ENCODE results near the gene TEX19.

Gene TEX19

GRCh38 chr17:82350182-82351030 lies 8.6 kb upstream of the TEX19 start:
- no peak for DNase-seq (ENCODE audit: extremely low read depth, low read depth)
- TF ChIP-seq CTCF (IDR thresholded peaks at IDR 0.05; ENCODE audit: low read depth, low read length) = no peak; the same call in 1 of the 2 replicates

DNA sequence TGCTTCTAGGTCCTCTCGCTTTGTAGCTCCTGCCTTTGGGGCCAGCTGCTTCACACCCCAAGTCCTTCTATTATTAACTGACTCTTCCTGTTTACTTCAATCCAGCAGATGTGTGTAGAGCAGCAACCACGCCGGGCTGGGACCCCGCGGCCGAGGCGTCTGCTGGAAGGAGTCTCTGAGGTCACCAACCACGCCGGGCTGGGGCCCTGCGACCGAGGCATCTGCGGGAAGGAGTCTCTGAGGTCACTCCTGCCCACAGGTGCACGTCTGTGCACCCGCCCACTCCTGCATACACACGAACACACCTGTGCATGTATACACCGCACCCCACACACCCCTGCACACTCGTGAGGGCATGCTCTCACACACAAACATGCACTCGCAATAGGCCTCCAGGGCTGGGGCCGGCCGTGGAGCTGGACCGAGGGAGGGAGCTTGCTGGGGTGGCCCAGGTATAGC lies 7.8 kb upstream of the TEX19 start:
- DNase-seq (ENCODE audit: extremely low read depth, low read depth) = no peak
- no peak for TF ChIP-seq CTCF (IDR thresholded peaks at IDR 0.05; ENCODE audit: low read depth, low read length)

GRCh38 chr17:82351713-82352488 lies 7.1 kb upstream of the TEX19 start:
- peak; percentile 64 for DNase-seq (ENCODE audit: extremely low read depth, low read depth)
- peak; percentile 86 for TF ChIP-seq CTCF (IDR thresholded peaks at IDR 0.05; ENCODE audit: low read depth, low read length)

- TF ChIP-seq CTCF (IDR thresholded peaks at IDR 0.05; ENCODE audit: low read depth, low read length) = no peak
- DNase-seq (ENCODE audit: extremely low read depth, low read depth) = no peak
These were observed 5.6 kb upstream of the TEX19 start for GRCh38 chr17:82353484-82353883.

DNA sequence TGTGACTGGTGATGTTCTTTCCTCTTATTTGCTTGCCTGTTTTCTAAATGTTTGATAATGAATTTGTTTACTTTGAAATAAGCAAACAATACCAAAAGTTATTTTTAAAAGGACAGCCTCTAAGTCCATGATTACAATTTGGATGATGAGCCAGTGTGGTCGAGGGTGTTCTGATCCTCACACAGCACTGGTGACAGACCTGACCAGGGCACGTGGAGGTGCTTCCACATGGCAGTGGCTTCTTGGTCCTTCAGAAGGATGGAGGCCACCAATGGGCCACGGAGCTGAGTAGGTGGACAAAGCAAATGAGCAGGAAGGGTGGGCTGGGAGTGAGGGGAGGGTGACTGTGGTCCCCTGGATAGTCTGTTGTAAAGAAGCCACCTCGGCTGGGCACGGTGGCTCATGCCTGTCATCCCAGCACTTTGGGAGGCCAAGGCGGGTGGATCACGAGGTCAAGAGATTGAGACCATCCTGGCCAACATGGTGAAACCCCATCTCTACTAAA lies 4.2 kb upstream of the TEX19 start:
- no peak for DNase-seq (ENCODE audit: extremely low read depth, low read depth)
- TF ChIP-seq CTCF (IDR thresholded peaks at IDR 0.05; ENCODE audit: low read depth, low read length) = no peak

GRCh38 chr17:82355770-82356427 lies 3.1 kb upstream of the TEX19 start:
- TF ChIP-seq CTCF (IDR thresholded peaks at IDR 0.05; ENCODE audit: low read depth, low read length) = no peak

More at GRCh38 chr17:82355770-82356427, 3.1 kb upstream of the TEX19 start:
- no peak for DNase-seq (ENCODE audit: extremely low read depth, low read depth)

All from AG09319 (cell line).